GM12891 (cell line): Measurements from ENCODE around the gene IL31.

Experiments used
- POLR2A ChIP-seq: IDR thresholded peaks from 2 replicates; pipeline ENCODE4 v1.6.1; 2011; ENCODE audit warnings: low read depth, low read length, control low read depth
- POLR2AphosphoS5 ChIP-seq: IDR thresholded peaks from 2 replicates; pipeline ENCODE4 v1.6.1; 2011; ENCODE audit warnings: low read depth, low read length, control low read depth
- POU2F2 ChIP-seq: IDR thresholded peaks from 2 replicates; pipeline ENCODE4 v1.6.1; 2011; ENCODE audit warnings: low read depth, mild to moderate bottlenecking, control low read depth, low read length, moderate library complexity
- TAF1 ChIP-seq: IDR thresholded peaks from 2 replicates; pipeline ENCODE4 v1.6.1; 2011; ENCODE audit warnings: low read depth, low read length, control low read depth

GRCh38 chr12:122172262-122172939 is 1.6 kb downstream of the IL31 start:
- no peak for TF ChIP-seq TAF1
- TF ChIP-seq POU2F2, result no peak
- TF ChIP-seq POLR2A, result no peak
- no peak for TF ChIP-seq POLR2AphosphoS5
